Measurements from ENCODE around the gene SATB2.

SATB2 gene

DNA sequence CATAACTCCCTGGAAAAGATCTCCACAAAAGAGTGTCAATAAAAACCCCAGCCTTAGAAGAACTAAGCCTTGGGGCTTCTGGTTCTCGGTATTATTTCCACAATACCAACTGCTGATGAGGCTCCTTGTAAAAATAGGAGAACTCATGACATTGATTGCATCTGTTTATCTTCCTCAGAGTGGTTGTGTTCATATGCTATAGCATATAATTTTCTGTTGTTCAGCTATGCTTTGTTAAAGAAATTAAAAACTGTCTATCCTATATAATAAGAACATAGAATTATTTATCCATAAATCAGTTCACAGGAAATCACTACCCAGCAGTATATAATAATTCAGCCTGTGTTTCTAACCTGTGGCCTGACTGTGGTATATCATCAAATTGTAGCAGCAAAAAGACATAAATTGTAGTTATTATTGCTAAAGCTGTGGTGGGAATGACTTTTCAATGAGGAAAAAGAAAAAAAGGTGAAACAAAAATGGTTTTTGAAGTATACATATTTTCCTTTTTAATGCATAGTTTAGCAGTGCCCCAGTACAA, 68.9 kb downstream of the SATB2 start:
- no peak for DNase-seq

DNA sequence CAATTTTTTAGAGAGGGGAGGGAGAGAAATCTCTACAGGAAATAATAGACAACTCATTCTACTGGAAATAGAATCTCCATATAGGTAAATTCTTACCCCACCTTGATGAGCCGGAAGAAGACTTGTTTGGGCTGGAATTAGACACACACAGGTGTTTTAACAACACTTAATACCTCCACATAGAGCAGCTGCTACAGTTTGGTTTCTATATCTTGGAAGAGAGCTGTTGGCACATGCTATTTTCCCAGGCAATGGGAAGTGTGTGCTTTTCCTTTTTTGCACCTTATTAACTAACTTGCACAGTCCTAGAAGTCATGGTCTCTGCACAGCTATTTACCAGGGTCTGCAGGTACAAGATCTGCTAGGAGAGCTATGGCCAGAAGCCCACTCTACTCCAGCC, 73.7 kb downstream of the SATB2 start:
- no peak for DNase-seq

DNA sequence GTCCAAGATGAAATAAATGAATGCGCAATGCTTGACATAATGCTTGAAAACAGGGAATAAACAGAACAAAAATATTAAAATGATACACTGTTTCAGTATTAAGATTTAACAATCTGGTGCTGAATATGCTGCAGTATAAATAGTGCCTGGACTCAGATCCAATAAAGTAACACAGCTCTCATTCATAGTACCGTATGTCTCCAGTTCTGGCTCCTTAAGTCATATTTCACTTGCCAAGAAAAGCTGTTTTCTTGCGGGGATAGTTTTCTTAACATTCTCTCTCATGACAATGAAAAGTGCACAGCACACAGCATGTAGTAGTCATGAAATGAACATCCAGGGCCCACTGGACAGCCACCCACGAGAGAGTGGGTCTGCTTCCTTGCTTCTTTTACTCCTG, 74.7 kb downstream of the SATB2 start:
- DNase-seq = no peak

DNA sequence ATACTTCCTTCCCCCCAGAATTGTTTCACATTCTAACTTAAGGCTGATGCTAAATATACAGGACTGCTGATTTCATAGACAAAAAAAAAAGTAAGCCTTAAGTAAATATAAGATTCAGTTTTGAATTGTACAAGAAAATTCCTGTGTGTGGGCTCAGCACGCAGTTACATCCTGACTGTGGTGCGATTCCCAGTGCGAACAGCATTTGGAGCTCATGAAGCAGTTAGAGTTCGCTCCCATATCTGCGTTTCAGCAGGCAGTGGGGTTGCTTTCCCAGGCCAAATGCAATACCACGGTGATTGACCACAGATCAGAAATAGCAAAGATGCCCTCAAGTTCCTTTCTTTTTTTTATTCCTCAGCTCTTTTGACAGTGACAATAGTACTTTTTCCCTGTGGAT, 75.6 kb downstream of the SATB2 start:
- DNase-seq = no peak

DNA sequence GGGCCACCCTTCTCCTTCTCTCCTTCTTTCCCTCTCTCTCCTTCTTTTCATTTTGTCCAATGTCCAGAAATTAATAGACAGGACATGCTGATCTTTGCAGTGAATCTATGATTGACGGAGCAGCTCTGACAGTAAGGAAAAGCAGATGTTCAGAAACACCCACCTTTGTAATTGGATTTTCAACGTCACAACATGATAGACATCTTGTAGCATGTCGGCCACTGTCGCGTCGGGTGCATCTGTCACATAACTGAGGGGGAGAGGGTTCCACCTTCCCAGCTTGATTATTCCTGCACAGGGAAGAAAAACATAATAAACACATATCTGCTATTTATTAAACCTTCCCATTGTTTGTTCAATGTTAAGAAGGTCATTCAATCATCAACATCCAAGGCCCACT, 76.2 kb downstream of the SATB2 start:
- DNase-seq = no peak

DNA sequence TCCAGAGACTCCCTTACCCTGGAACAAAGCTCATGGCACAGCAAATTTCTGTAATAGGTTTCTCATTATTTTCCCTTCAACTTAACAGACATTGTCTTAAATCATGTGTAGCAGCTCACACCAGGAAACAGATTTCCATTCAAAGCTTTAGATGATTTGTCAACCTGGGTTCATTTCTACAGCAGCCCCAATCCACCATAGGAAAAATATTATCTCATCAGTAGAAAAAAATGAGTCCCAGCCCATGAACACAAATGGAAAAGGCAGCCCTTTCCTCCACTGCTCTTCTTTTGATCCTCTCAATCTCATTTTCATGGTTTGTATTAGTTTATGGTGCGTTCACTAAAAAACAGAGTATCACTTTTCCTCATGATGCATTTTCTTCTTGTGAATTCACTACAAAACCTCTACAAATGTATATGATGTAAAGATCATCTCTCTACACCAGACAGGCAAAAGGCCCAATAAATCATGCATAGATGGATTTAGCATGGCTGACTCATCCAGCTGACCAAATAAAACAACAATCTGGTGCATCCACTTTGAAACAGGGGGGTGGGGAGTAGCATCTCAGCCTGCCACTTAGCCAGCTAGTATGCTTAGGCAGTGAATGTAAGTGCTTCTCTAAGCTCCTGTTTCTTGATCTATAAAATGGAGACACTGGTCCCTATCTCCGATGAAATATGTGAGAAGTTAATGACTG, 78.6 kb downstream of the SATB2 start:
- DNase-seq = no peak

DNA sequence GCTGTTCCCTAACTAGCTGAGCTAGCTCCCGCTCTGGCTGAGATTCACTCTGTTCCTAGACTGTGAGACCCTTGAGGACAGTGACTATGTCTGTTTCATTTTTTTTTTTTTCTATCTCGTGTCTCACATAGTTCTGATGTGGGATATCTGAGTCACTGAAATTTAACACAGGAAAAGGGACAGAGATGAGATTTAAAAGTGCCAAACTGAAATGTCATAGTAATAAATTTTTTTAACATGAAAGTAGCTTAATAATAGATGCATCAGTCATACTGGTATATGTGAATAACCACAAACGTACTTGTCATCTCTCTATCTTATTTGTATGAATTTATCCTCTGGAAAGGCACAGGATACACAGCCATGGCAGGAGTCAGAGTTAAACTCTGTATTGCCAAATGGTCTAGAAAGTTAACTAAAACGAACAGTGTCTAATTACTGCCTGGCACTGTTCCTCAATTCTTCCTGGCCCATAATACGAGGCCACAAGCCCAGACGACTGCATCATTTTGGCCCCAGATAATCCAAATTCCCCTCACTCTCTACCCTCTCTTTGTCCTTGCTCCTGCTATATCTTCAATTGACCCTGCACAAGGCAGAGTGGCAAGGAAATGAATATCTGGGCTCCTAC, 87.5 kb downstream of the SATB2 start:
- no peak for DNase-seq

DNA sequence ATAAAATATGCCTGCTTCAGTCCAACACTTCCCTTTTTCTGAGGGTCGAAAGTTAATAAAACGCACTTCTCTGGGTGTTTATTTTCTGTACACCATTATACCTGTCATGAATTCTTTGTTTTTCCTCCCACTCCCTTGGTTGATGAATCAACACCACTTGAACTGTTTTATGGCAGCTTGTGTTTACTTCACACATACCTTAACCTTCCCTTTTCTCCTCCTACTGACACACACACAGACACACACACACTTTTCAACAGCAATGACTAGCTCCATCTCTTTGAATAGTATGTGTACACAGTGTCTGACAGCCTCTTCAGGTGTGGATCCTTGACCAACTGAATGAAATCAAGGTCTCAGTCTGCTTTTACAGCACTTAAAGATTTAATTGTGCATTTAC, 91.3 kb downstream of the SATB2 start:
- DNase-seq = no peak

DNA sequence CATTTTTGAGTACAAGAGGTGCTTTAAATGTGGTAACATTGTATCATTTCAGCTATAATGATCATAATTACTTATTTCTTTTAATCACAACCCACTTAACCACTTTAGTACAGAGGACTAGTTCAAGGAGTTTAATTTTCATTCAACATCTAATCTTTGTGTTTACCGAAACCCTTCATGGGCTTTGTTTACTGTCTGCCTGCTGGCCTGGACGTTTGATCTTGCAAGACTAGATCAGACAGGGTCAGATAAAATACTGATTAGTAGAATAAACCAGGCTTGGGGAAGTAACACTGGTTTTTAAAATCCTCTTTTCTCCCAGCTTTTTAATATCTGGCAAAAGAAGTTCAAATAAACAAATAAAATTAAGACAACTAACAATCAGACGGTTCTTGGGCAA, 93.6 kb downstream of the SATB2 start:
- no peak for DNase-seq

DNA sequence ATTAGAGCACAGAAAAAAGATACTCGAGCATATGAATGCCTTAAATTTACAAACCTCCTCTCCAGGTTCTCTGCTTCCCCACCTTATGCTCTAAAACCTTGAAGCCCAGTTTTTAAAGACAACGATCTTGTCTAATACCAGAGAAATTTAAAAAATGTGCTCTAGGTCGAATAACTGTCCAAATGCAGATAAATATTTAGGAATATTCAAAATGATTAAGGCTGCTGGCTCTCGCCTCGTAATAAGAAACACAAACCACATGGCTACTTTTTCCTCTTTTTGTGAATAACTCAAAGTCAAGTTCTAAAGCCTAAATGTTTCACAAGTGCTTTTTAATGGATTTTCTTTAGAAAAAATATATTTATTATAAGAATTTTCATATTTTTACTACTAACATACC, 101.3 kb downstream of the SATB2 start:
- DNase-seq = no peak

DNA sequence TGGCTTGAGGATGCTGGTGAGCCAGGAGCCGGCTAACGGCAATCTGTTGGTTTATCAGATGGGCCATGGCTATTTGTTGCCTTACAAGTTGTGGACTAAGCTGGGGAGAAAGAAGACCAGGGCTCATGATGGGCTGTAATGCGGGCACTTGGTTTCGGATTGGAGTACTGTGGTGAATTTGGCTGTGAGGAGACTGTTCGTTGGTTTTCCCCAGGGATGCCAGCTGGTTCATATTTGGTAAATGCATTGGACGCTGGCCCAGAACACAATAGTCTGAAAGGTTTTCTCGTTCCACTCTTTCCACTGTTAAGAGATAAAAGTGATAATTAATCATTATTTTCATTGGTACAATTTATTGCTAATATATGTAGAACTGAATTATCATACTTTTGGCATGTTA, 108.9 kb downstream of the SATB2 start:
- no peak for DNase-seq

DNA sequence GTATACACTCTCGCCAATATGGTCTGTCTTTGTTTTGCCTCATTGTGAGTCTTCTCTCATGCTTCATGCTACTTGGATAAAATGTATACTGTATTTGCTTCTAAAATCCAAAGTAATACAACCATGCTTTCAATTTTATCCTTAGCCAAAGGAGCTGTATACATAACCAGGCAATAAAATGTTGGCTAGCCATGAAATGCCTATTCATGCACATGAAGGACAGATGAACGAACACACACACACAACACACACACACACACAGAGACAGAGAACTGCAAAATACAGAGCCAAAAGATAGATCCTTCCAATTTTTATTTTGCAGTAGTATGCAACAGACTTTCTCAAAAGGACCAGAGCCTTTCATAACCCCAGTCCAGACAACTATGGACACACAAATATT, 113.7 kb downstream of the SATB2 start:
- DNase-seq = no peak

DNA sequence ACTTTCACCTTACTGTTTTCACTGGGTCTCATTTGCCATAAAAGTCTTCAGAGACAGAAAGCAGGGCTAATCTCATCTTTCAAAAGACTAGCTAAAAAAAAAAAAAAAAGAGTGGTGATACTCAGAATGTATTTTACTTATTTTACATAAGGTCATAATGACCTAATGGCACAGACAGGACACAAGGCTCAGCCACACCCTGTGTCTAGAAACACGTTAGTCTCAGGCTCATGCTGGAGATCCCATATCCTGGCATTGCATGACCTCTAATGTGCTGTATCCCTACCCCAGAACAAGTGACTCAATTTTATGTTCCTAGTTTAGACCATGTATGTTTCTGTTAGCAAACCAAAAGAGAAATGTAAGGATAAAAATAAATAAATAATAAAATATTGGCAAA, 115.4 kb downstream of the SATB2 start:
- DNase-seq = no peak

DNA sequence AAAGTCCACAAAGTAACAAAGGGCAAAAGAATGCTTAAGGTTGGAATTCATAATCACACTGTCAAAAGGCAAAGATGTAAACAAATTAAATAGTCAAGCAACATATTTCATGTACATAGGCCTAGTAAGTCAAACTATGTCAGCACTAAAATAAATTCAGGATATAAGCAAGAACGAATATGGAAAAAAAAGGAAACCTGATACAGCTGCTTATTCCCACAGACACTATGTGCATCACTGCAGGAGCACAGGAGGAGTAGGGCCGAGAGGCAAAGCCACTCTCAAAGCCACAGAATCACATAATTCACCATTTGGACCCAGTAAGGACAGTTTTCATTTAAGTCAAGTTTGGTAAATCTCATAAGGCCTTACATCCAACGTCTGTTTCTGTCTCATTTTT, 116.6 kb downstream of the SATB2 start:
- DNase-seq = no peak

DNA sequence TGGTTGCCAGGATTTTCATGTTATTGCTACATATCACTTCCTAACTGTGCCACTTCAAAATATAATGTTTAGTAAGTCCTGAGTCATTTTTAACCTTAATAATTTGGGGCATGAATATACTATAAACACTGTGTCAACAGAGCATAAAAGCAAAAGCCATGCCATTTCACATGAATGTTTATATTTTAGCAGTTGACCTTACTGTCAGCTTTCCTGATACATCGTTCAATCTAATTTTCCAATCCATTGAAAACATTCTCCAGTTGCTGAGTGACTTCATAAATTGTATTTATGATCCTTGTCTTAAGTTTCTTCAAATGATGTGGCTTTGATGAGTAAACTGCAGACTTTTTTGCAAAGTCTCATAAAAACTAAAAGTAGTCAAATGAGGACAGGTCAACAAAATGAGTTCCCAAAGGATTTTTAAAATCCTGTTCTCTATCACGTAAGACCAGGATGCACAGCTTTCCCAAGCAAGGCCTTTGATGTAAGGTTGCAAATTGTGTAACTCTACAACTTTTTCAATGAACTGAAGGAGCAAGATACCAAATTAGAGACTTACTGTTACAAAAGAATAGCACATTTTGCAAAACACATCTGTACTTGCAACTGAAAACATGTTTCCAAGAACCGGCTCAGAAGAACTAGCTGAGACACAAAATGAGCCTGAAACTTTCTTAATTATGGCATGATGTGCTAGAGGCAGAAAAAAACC, 117.7 kb downstream of the SATB2 start:
- DNase-seq = no peak

DNA sequence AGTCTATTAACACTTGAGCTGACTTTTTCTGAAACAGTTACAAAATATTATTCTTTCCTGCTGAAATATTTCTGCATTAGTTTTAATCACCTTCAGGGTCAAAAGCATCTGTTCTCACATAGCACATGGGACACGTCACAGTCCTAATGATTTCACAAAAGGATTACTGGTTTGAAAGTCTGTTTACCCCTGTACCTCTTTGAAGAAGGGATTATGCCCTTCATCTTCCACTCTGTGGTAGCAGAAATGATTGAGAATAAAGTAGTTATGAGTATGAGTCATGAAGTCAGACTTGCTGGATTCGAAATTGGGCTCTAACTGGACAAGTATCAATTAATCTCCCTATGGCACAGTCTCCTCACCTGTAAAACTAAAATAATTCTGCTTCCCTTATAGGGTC, 121.2 kb downstream of the SATB2 start:
- DNase-seq = no peak

DNA sequence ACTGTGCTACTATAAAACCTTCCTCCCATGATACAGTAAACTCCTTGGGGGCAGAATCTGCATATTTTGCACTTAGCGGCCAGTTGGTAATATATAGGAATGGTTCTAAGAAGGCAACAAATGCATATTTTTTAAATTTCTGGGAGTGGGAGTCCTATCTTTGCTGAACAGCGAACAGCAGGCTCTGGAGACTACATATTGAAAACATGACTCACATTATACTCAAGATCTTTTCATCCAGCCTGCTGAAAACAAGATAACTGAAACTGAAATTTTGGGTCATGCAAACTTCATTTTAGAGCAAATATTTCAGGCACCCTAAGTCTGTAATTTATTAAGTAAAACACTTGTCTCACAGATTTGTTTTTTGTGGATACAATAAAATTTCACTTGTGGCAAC, 122.2 kb downstream of the SATB2 start:
- no peak for DNase-seq

DNA sequence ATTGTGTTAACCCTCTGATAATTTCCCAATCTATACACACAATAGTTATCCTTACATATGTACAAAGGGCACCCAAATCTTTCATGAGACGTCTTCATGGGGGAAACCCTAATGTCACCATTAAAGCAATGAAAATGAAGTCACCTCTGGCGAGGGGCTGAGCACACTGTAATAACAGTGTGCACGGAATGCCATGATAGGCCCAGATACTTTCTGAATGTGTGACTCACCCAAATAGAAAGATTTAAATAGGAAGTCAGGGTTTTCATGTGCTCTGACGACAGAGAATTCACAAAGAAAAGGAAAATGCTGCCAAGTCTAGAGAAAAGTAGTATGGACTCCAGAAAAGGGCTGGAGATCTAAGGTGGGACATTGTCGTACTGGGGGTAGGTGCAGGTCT, 128.3 kb downstream of the SATB2 start:
- no peak for DNase-seq

DNA sequence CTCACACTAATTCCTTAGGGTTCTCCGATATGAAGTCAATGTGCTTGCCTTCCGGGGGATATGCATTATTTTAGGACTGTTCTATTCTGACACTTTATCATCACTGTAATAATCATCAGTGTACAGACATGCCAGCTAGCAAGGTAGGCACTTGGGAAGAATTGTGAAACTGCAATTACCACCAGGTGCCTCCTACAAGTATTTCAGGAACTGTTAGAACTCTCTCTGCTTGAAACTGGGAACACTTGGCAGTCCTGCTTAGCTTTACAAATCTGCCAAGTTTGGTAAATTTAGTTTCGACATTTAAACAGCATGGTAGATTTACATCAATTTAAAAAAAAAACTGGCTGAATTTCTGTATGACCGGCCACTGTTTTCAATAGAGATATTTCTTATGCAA, 128.7 kb downstream of the SATB2 start:
- no peak for DNase-seq

DNA sequence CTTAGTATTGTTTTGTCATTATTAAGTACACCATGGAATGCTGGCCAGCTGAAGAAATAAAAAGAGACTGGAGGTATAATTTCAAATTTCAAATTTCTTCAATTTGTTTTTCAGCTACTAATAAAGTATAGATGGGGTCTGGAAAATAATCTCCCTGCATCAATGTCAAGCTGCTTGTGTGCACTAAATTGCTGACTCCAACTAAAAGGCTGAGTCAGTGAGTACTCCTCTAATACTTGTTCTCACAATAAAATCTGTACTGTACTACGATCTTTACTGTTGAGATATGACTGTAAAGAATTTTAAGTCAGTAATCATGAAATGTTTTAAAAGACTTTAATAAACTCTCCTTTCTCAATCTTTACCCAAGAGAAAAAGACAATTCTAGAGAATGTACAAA, 131.9 kb downstream of the SATB2 start:
- DNase-seq = no peak

DNA sequence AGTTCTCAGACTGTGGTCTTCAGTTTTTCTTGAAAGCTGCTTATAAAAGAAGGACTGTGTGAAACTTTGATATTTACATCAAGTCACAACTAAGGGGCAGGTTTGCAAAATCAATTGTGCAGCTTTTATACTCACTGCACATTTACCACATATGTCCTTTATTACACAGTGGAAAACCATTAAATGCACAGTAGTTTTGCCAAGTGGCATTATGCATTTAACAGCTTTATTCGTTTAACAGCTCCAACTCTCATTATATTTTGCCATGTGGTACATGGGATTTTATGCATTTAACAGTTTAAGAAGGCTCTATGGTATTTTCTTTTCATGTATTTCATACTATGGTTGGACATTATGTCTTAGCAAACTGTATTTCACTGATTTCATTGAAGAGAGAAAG, 135.6 kb downstream of the SATB2 start:
- DNase-seq = no peak

DNA sequence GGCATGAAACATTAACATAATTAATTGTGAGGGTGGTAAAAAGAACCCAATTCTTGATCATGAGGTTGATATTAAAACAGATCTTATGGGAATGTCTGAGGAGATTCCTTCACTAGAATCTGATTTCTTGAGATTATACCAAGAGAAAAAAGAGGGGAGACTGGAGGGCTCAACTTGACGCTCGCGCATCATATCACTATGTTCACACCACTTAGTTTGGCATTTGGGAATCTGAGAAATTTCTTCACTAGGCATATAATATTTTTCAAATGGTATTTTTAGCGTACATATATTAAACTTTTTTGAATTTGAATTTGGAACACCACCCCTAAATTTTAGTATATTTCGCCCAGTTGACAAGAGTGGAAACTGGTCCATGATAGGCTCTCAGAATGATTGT, 140.1 kb downstream of the SATB2 start:
- no peak for DNase-seq

DNA sequence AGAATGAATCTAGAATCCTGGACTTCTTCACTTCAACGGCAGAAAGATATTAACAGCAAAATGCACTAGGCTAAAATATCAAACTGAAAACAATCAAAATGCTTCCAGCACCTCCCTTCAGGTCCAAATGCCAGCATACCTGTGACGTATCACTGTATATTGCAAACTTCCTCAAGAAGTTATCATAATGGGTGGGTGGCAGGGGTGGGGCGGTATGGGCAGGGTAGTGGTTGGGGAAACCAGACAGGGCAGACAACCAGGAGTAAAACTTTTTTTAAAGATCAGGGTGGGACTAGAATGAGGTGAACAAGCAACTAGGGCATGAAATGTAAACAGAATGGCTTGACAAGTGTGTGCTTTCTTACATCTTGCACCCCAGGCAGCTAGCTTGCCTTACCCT, 140.9 kb downstream of the SATB2 start:
- DNase-seq = no peak

Data from CD4-positive, alpha-beta T cell treated with Interferon alpha-2 for 1 hour (primary cell).